Cardiac fibroblast (primary cell): ENCODE data around the gene S100A13.

ENCODE experiments used
- DNase-seq, 2 donors: peaks; one replicate each; pipeline versions ENCODE4 v3.0.0 to v3.0.0-alpha.2; 2010; ENCODE audit warnings: low read depth in 2 of 2
- H3K4me3 ChIP-seq, 2 donors: replicated peaks in 1 of 2; 1 replicate in 1 of 2; 2 replicates in 1 of 2; pipeline ENCODE4 v1.5.1; 2011; ENCODE audit warnings: low read depth in 2 of 2, low read length in 2 of 2, mild to moderate bottlenecking in 2 of 2, moderate library complexity in 1 of 2
- TF ChIP-seq, protein P1 (sequence below): IDR thresholded peaks from one replicate; pipeline ENCODE4 v1.5.1; 2011; ENCODE audit warnings: low read depth, mild to moderate bottlenecking, low read length, inconsistent platforms

The S100A13 gene

DNA sequence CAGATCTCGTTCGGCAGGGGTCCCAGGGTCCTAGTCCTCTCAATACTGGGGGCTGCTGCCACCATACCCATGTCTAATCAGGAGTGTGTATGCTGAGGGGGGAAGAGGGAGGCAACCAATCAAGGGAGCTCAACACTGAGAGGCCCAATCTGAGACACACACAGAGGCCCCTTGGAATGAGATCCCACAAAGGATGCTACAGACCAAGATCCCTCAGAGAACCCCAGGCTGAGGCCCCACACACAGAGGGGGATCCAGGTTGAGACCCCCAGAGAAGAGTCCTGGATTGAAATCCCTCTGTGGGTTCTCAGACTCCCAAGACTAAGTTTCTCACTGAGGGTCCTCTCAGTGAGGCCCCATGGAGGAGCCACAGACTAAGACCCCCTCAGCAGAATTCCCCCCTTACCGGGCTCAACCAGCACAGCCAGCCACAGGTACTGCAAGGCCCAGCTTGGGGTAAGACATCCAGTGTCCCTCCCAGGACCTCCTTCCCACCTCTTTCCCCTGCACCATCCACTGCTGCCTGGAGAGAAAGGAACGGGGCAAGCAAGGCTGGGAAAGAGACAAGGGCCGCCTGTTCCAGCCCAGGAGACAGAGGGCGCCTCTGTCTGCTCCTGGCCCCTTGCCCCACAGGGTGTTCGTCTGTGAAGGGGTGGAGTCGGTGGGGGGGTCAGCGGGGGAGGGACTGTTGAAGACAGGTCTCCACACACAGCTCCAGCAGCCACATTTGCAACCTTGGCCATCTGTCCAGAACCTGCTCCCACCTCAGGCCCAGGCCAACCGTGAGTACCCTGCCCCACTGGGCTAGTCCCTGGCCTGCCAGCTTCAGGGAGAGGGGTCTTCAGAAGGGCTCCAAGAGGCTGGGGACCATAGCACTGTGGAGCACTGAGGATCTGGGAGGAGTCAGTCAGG is 666 bp upstream of the S100A13 start, which contains the start of gene S100A1:
TSS of gene S100A1 (plus strand) at position 720 of the 912 bp plus-strand sequence. CDS start 2,088 bp downstream, outside the sequence.
- peak within 1 kb of the TSS; percentile 66 to 69 for H3K4me3 ChIP-seq
- TF ChIP-seq, protein P1, sequence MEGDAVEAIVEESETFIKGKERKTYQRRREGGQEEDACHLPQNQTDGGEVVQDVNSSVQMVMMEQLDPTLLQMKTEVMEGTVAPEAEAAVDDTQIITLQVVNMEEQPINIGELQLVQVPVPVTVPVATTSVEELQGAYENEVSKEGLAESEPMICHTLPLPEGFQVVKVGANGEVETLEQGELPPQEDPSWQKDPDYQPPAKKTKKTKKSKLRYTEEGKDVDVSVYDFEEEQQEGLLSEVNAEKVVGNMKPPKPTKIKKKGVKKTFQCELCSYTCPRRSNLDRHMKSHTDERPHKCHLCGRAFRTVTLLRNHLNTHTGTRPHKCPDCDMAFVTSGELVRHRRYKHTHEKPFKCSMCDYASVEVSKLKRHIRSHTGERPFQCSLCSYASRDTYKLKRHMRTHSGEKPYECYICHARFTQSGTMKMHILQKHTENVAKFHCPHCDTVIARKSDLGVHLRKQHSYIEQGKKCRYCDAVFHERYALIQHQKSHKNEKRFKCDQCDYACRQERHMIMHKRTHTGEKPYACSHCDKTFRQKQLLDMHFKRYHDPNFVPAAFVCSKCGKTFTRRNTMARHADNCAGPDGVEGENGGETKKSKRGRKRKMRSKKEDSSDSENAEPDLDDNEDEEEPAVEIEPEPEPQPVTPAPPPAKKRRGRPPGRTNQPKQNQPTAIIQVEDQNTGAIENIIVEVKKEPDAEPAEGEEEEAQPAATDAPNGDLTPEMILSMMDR, result no peak
- no peak for DNase-seq

DNA sequence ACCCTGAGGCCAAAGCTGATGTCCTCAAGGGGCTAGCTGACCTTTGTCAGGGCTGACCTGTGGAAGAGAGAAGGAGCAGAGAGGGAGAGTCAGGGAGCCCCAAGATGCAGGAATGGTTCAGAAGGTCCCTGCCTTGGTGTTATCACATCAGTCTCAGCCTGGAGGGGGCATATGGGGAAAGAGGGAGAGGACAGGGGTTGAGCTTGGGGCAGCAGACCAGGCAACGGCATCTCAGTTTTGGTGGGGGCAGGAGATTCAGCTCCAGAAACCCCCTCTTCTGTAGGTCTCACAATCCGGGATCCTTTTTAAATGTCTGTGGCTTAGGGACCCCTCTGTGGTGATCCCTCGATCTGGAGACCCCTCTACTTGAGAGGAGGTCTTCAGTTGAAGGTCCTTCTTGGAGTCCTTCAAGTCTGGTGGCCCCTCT is 815 bp downstream of the S100A13 start:
- no peak for DNase-seq
- TF ChIP-seq, protein P1, result no peak
- H3K4me3 ChIP-seq, result peak overlapping the region; percentile 66 to 69

DNA sequence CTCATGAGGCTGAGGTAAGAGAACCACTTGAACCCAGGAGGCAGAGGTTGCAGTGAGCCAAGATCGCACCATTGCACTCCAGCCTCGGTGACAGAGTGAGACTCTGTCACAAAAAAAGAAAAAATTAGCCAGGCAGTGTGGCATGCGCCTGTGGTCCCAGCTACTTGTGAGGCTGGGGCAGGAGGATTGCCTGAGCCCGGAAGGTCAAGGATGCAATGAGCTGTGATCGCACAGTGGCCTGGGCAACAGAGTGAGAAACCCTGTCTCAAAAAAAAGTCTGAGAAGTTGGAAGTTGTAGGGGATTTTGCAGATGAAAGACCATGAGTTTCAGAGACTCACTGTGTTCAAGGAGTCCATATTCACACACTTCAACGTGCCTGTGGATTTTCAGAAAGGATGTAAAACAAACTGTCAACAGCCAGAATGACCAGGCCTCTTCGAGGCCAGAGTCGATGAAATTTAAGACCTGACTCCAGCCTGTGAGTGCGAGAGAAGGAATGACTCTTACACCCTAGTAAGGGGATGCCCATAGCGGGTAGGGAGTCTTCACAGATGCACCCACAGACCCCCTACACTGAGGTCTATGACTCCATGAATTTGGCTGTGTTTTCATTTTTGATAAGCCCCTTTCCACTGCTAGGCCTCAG is 2.2 kb downstream of the S100A13 start:
- no peak for DNase-seq
- no peak overlapping the region for H3K4me3 ChIP-seq
- TF ChIP-seq, protein P1, result no peak

DNA sequence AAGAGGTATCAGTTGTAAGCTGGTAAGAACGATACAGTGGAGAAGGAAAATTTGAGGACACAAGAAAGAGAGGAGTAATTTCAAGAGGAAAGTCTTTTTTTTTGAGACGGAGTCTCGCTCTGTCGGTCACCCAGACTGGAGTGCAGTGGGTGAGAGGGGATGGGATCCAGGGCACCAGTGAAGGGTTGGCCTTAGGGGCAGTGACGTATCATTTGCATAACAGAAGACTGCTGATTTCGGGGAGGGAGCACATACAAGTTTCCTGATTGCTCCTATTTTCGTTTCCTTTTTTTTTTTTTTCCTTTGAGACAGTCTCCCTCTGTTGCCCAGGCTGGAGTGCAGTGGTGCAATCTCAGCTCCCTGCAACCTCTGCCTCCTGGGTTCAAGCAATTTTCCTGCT is 4.2 kb downstream of the S100A13 start:
- no peak for DNase-seq
- TF ChIP-seq, protein P1, result no peak
- H3K4me3 ChIP-seq, result no peak overlapping the region

DNA sequence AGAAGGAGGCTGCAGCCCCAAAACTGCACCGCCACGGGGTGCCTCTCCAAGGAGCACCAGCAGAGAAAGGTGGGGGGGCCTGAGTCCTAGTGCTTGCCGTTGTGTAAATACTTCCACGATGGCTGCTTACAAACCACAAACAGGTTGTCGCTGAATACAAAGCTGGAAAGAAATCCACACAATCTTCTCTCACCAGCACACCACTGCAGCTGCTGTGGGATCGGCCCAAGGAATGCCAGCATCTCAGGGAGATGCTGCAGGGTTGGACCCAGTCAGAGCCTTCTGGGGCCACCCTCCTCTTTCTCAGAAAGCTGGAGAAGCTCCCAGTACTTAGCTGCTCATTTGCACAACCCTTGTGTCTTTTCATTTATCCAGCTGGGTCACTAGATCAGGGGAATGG is 8.1 kb downstream of the S100A13 start:
- no peak for DNase-seq
- H3K4me3 ChIP-seq, result no peak overlapping the region
- TF ChIP-seq, protein P1, result no peak

DNA sequence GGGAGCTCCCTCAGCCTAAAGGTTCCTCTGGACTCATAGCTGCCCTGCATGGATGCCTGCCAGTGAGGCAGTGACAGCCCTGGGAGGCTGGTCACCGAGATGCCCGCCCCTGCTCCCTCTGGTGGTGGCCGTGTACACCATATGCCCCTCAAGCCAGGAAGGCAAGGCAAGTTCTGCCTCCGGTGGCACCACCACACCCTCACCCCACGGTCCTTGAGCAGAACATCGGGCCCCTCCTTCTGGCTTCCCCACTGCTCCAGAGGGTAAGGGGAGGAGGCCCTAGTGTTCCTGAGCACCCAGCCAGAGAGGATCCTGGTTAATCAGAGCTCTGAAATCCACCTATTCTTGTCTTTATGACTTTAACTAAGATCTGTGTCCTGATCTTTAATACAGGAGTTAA is 9.6 kb downstream of the S100A13 start:
- TF ChIP-seq, protein P1, result peak; percentile 88
- no peak overlapping the region for H3K4me3 ChIP-seq
- peak in 1 of 2 donors; percentile 78 for DNase-seq
